ENCODE results near the gene FBXO42.

DNA sequence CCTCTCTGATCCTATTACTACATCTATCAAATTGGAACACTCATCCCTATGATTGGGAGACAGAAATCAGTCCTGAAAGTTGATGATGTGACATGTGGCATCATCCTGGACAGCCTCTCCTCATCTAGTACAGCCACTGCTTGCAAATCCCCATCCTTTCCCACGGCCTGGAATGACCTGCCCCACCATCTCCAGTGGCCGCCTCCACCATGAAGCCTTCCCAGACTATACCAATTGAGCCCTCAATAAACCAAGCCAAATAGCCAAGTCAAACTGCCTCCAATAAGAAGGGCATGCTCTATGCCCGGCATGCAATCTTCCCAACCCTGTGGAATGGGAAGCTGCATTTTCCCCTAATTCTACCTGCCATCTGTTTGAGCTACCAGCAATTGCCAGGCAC lies 139.3 kb downstream of the FBXO42 start:
- TF ChIP-seq CTCF (conservative IDR thresholded peaks at IDR 0.05 in 1 of 2, IDR thresholded peaks at IDR 0.05 in 1 of 2; ENCODE audit: low read depth in 1 of 2, low read length in 2 of 2) (no peak), EZH2 (IDR thresholded peaks at IDR 0.05; ENCODE audit: low read length, missing control alignments) (no peak)
